22Rv1 (cell line): Measurements from ENCODE around the gene RAP2B.

Experiments
- ZFX ChIP-seq: fragments of 450-650 bp; IDR thresholded peaks from 2 replicates; pipeline ENCODE4 v1.6.1; 2017; ENCODE audit warnings: antibody characterized with exemption, borderline replicate concordance
- TF ChIP-seq, protein P1 (sequence below): fragments of 450-650 bp; IDR thresholded peaks from 2 replicates; pipeline ENCODE4 v1.5.1; 2017; ENCODE audit warnings: mild to moderate bottlenecking

DNA sequence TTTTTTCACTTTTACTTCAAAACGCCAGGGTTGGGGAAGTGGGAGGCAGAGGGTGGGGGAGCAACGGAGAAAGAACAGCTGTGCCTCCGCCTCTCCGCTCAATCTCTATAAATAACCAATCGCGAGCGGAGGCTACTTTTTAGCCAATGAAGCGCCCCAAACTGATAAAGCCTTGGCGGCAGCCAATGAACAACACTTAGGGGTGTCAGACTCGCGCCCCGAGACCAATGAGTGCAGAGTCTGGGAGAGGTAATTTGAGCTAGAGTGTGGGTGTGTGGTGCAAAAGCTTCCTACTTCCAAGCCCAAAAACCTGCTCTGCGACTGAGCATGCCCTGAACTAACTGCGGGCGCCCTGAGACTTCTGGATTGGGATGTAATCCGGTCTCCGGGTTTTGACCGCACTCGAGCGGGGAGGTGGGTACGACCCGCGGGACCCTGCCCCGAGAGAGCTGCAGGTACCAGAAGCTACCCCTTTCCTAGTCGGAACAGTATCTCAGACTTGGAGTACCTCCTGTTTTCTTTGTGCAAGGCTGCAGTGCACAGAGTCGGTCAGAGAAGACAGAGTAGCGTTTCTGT lies 800 bp upstream of the RAP2B start:
- TF ChIP-seq, protein P1, sequence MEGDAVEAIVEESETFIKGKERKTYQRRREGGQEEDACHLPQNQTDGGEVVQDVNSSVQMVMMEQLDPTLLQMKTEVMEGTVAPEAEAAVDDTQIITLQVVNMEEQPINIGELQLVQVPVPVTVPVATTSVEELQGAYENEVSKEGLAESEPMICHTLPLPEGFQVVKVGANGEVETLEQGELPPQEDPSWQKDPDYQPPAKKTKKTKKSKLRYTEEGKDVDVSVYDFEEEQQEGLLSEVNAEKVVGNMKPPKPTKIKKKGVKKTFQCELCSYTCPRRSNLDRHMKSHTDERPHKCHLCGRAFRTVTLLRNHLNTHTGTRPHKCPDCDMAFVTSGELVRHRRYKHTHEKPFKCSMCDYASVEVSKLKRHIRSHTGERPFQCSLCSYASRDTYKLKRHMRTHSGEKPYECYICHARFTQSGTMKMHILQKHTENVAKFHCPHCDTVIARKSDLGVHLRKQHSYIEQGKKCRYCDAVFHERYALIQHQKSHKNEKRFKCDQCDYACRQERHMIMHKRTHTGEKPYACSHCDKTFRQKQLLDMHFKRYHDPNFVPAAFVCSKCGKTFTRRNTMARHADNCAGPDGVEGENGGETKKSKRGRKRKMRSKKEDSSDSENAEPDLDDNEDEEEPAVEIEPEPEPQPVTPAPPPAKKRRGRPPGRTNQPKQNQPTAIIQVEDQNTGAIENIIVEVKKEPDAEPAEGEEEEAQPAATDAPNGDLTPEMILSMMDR, result no peak
- no peak for TF ChIP-seq ZFX
